AG08395 (cell line): ENCODE results near the gene ASB10.

Source experiments
- DNase-seq: peaks from one replicate; pipeline ENCODE4 v3.0.0; 2012; ENCODE audit warnings: mixed read lengths, low spot score

The ASB10 gene

DNA sequence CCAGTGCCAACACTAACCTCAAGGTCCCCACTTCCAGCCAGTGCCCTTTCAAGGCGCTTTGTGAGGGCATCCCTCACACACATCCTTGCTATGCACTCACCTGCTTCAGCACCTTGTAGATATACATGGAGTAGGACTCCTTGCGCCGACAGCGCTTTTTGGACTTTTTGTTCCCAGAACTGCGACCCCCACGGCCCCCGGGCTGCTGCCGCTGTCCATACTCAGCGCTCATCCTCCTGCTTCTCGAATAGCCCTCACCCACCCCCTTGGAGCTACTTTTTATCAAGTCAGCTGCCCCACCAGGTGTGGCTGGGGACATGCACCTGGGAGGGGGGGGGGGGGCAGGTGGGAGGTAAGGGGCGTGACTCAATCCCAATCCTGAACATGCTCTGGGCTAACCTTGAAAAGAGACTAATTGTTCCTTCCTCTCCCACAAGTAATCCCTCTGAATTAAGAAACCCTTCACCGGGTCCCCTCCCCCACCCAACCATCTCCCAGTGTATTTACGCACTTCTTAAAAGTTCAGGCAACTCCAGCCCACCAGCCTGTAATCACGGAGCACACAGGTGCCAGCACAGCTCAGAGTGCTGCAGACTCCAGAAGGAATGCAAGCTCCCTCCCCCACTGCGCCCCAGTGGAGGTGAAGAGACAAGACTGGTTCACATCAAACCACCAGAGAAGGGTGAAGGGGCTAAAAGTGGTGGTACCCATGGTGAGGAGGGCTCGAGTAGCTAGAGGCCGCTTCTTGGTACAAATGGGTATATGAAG is 23.2 kb upstream of the ASB10 start, which contains the start of gene H2BK1:
H2BK1 (minus strand) TSS at position 402 of the 768 bp plus-strand sequence; CDS start at position 232, 170 bp downstream.
- DNase-seq: no peak

DNA sequence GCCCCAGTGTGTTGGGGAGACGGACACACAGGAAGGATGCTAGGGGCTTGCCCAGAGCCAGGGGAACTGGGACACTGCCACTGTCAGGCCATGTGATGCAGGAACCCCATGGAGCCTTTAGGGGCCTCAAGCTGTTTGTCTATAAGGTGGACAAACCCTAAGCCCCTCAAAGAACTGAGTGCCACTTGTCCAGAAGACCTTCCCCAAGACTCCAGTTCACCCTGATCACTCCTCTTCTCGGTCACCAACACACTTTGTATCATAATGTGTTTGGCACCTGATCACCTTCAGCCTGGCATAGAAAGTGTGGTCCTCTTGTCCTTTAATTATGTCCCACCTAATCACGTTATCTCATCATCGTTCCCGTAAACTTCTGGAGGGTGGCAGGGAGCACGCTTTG is 22.5 kb upstream of the ASB10 start:
- DNase-seq: no peak

DNA sequence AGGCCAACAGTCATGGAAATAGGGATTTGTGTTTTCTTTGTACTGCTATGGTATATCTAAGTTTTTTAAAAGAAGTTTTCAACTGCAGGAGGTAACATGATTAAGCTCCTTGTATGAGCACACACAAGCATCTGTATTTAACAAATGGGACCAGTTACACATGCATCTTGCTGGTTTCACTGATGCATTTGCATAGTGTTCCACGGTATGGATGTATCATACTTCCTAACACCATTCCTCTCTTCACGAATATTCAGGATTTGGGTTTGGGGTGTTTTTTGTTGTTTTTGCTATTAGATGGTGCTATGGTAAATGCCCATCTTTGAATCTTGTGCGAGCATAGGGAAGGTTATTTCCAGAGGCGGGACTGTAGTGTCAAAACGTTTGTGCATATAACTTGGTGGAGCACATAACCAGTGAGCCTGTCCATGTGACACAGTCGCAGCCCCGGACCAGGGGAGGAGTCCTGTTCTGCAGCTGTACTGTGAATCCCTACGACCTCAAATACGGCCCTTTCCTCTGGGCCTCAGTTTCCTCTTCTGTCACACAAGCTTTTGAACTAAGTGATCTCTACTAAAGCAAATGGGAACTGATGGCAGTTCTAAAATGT is 21.3 kb upstream of the ASB10 start:
- DNase-seq: no peak

DNA sequence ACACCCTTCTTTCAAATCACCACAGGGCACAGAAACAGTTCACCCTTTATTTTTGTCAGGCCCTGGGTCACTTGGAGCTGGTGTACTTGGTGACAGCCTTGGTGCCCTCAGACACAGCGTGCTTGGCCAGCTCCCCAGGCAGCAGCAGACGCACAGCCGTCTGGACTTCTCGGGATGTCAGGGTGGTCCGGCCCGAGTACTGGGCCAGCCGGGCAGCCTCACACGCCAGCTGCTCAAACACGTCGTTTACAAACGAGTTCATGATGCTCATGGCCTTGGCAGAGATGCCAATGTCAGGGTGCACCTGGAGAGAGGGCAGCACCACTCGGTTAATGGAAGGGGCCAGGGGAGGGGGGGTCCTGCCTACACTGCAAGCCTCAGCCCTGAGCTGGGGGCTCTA is 20.8 kb upstream of the ASB10 start:
- DNase-seq: no peak

DNA sequence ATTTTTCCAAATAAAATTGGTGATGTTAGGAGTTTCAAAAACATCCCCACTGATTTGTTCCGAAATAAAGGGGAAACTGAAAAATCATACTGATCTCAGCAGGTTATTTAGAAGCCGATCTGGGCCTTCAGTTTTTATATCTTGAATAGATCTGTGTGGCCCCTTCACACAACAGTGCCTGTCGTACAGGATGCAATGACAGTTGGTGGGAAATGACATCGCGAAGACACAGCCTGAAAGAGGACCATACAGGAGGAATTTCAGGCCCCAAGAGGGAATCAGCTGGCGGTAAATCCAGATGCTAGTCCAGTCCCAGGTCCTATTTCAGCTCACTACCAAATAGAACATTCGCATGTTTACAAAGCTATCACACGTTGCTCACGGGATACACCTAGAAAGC is 20.3 kb upstream of the ASB10 start:
- no peak for DNase-seq

DNA sequence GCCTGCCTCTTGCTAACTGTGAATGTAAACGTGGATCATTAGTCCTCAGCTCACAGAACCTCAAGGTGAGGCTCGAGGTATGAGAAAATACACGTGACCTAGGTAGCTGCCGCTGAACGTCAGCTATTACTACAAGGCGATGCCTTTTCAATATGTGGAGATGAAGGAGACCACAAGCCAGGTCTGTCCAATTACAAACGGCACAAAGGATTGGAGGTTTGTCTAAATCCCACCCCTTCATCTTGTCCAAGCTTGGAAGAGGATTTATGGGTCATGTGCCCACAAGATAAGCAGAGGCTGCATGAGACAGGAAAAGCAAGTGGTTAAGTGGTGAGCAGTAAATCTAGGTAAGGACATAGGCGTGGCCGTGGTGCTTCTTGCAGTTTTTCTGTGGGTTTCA is 19.9 kb upstream of the ASB10 start:
- DNase-seq: no peak

DNA sequence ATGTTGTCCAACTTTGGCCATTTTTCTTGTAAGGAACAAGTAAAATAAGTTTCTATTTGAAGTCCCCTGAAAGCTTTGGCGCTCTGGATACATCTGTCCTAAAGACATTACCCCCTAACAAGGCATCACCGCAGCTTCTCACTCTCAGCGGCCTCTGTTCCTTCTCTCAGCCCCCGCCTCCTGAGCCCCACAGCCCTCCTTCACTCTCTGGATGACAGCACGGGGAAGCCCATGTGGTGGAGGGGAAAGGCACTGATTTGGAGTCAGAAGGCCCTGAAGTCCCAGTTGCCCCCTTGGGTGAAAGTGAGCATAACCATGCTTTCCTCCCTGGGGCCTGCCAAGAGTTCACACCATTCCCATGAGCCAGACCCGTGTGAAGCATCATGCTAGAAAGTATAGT is 18.7 kb upstream of the ASB10 start:
- DNase-seq: no peak

DNA sequence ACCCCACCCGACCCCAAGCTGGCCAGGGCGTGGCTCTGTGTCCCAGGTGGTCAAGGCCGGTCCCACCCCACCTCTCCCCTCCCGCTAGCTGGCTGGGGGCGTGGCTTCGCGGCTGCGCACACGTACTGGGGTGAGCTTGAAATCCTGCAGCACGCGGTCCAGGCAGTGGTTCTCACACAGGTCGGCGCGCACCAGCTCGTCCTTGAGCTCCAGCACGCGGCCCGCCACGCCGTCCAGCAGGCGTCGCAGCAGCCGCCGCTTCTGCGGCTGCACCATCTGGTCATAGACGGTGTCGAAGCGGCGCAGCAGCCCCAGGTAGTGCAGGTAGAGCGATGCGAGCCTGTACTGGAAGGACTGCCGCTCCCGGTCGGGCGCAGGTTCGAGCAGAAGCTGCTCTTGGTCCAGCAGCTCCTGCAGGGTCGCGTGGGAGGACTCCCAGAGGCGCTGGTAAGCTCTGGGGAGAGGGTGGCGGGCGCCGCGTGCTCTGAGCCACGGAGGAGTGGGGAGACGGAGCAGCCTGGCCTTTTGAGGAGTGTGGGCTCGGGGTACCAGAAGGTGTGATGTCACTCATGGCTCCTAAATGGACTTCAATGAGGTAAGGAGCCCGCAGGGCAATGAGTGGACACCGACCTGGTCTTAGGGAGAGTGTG is 17.5 kb upstream of the ASB10 start:
- no peak for DNase-seq

DNA sequence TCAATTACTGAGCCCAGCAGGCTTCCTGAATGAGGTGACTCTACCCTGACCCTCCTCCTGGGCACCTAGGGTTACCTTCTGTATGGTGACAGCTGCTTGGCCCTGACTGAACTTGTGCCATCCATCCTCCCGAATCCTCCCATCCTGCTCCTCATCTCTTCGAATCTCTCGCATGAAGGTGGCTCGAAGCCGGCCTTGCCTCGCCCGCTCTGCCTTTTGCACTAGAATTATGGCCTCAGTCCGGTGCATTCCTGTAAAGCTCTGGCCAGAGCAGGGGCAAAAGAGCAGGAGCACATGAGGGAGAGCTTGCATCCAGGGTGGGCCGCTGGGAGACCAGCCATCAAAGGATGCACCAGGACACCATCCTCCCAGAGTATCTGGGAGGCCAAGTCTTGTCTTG is 15.8 kb upstream of the ASB10 start:
- no peak for DNase-seq

DNA sequence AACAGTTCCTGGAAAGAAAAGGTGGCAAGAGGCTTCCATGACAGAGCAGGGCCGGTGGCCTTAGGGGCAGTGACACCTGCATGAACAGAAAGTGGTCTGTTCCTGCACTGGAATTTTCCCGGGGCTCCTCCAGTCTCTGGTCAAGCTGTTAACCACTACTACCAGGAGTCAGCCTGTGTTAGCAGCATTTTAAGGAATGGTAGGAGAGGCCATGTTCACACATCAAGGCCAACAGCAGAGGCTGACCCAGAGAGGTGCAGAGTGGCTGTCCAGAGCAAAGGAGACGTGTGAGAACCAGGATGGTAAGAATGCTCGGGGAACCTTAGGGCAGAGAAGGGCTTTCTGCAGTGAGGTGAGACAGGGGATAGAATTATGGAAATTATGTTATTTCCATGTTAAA is 14.7 kb upstream of the ASB10 start:
- no peak for DNase-seq

DNA sequence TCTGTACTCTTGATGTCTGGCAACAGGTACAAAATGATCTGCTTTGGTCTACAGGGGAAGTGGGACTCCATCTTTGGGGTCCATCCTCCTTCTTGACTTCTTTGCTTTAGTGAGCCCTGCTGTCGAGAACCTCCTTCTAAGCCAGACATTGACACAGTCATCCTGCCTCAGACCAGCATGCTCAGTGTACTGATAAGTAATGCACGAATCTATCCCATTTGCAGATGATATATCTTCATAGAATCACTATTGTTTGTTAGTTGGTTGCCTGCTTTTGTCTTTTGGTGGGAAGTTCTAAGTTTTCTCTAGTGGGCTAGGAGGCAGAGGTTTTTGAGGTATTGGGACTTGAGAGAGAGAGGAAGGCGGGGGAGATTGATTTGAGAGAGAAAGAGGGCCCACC is 14.3 kb upstream of the ASB10 start:
- no peak for DNase-seq

DNA sequence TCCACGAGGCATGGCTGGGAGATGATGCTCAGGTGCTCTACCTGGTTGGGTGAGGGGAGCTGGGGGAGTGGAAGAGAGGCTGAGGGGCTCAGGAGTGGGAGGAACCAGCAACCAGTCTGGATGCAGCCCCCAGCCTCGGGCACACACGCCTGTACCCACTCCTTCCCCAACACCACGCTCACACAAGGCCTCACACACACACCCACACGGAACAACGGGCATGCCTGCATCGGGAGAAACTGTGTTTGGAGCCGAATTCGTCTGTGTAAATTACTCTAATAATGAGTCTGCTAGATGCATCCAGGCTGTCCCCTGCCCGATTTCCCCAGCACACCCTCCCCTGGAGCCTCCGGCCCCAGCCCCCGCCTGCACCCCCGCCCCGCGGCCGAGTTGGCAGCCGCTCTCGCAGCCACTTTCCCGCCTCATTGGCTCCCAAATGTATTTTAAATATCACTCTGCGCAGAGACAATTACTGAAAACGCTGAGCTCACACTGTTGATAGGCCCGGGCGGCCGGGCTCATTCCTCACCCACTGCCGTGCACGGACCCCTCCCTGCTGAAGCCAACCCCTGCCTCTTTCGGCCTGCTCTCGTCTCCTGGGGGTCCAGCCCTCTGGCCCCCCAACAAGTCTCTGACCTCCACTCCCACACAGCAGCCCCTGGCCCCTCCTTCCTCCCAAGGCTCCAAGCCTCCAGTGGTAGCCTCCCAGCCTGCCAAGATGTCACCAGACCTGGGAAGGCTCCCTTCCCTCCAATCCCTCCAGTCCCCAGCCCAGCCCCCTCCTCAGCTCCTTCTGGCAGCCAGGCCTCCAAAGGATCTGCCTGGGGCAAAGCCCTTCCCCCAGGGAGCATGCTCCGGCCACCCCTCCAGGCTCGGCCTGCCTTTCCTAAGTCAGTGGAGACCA is 12.1 kb upstream of the ASB10 start:
- DNase-seq: no peak

DNA sequence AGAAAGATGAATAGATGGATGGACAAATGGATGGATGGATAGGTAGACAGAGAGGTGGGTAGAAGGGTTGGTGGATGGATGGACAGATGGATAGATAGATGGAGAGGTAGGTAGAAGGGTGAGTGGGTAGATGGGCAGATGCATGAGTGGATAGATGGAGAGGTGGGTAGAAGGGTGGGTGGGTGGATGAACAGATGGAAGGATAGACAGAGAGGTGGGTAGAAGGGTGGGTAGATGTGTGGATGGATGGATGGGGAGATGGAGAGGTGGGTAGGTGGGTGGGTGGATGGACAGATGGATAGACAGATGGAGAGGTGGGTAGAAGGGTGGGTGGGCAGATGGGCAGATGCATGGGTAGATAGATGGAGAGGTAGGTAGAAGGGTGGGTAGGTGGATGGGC is 10.9 kb upstream of the ASB10 start:
- DNase-seq: no peak

DNA sequence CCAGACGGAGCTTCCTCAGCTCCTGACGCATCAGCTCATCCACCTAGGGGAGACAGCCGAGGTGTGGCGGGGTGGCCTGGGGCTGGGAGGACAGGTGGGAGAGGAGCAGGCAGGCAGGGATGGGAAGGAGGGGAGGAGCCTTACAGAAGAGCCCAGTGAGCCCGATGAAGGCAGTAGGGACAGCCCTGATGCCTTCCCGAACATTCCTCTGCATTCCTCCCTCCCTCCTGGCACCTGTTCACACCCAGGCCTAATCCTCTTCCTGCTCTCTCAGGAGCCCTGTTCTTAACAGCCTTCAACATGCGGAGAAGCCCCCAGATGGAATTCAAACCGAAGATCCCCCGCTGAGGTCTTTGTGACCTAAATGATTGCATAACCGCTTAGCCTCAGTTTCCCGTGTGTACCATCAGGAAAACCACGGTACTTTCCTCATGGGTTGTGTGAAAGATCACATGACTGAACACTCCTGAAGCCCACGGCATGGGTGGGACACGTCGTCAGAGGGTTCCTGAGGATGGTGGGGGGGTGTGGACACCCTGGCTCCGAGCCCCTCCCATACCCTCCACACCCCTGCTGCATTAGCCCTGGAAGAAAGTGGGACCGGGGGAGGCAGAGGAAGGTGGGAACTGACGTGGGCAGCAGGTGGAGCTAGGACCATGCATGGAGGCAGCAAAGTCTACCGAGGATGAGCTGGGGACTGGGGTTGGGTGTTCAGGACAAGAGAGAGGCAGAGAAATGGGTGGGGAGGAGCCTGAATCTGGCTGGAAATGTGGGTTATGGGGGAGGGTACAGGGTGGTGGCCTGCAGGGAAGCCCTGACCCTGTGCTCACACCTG is 8.8 kb upstream of the ASB10 start:
- DNase-seq: no peak

DNA sequence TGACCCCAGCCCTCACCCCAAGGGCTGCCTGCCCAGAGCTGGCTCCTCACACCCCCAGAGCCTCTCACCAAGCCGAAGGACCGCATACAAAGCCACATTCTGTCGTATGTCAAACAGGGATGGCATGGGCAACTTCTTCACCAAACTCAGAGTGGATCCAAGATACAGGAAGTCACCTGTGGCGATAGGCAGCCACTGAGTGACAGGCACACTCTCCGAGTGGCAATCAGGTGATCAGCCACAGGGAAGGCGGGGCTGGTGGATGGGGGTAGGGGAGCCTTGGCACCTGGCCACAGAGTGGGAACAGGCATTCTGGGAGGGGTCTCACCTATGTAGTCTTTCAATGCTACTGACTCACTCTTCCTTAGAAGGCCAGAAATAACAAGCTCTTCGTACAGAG is 7.1 kb upstream of the ASB10 start:
- DNase-seq: no peak

DNA sequence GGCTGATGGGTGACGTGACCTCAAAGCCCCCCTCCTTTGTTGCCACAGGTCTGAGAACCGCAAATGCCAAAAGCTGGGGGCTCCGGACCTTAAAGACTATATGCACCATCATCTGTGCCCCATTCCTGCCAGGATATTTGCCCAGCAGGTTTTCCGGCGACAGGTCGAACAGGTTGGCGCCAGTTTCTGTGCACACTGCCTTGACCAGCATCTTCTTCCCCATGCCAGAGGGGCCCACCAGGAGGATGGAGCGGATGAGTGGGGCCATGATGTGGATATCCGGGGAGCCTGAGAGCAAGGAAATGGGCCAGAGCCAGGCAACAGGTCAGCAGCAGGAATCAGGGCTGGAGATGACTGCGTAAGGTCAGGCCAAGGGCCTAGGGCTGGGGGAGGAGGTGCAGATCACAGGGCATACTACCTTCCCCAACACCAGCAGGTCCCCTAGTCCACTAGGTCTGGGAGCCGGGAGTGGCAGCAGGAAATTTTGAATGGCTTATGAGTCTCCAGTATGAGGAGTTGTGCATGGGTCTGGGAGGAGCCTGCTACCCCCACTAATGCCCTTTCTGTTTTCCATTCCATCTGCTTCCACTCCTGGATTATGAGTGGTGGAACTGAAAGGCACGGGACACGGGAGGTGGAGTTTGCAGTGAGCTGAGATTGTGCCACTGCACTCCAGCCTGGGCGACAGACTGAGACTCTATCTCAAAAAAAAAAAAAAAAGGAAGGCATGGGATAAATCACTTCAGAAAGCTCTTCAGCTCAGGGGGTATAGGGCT is 6.3 kb upstream of the ASB10 start:
- DNase-seq: no peak

DNA sequence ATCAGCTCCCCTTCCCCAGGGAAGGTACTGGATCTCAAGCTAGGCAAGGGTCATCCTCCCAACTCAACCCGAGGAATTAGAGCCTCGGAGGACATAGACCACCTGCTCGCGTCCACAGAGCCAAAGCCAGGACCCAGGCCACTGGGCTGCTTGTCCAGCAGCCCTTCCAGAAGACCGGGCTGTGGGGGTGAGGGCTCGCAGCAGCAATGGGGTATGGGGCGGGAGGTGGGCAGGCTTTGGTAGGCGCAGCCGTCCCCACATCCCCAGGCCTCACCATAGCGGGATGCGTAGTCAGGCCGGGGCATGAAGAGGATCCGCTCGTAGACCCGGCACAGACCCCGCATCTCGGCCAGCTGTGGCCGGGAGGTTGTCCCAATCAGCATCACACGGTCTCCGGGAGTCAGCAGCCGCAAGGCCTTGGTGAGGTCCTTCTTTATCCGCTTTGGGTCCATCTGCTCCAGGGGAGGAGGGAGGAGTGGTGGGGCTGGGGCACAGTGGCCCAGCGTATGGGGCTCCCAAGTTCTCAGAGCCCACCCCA is 5.0 kb upstream of the ASB10 start:
- DNase-seq: no peak

DNA sequence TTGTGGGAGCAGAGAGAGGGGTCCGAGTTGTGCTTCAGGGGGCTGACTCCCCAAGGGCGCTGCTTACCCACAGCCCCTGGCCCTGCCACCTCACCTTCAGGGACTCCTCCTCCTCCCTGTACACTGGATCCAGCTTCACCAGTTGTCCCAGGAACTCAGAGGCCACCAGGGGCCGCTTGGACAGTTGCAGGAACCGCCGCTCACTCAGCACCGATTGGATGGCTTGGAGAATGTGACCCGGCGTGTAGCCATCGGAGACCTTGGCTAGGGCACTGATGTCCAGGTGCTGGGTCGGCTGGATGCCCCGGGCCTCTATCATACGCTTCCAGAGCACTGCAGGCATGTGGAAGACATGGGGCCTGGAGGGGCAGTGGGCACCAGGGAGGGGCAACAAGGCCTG is 4.5 kb upstream of the ASB10 start:
- no peak for DNase-seq

DNA sequence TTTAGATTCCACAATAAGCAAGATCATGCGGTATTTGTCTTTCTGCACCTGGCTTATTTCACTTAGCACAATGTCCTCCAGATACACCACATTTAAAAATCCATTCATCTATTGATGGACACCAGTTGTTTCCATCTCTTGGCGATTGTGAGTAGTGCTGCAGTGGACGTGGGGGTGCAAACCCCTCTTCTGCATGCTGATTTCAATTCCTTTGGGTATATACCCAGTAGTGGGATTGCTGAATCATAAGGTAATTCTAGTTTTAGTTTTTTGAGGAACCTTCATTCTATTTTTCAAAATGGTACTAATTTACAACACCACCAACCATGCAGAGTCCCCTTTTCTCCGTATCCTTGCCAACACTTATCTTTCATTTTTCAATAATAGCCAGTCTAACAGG is 2.0 kb upstream of the ASB10 start:
- no peak for DNase-seq

DNA sequence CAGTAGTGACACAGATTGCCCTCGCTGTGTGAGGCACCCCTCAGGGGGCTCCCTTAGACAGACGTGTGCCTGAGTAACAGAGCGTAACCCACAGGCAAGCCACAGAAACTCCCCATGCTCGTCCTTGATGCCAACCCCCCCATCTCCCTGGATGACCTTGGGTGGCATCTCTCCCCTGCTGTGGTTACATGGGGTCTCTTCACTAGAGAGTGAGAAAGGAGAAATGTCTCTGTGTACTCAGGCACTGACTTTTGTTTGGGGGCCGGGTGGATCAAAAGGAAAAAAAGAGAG is 1.1 kb upstream of the ASB10 start:
- no peak for DNase-seq
